CD14-positive monocyte (primary cell): ENCODE data around the gene PAK1IP1. TPM values are rescaled to one million over a fixed set of nuclear protein-coding genes. Genes with fewer than 3 reads are reported as not detected.

Source experiments
- DNase-seq, 3 donors: peaks; one replicate each; pipeline ENCODE4 v3.0.0-alpha.2; 2011 to 2022
- H2AFZ ChIP-seq: 2 replicates; pipeline ENCODE4 v1.6.0; 2012; ENCODE audit warnings: mild to moderate bottlenecking, low read depth, low read length, inconsistent platforms; ENCODE audit not compliant: insufficient read depth, poor library complexity, severe bottlenecking
- H3K27ac ChIP-seq, 2 donors: 1 replicate in 1 of 2; 2 replicates in 1 of 2; pipeline ENCODE4 v1.5.1; 2012 to 2013; ENCODE audit warnings: low read length in 2 of 2, control low read depth in 1 of 2, inconsistent platforms in 1 of 2, low read depth in 1 of 2, mild to moderate bottlenecking in 1 of 2
- H3K27me3 ChIP-seq, 2 donors: one replicate each; pipeline versions ENCODE4 v1.6.0 to v1.6.1; 2011 to 2013; ENCODE audit warnings: low read length in 2 of 2; ENCODE audit not compliant: control insufficient read depth in 2 of 2, insufficient read depth in 2 of 2
- H3K36me3 ChIP-seq, 2 donors: replicated peaks in 1 of 2; 1 replicate in 1 of 2; 2 replicates in 1 of 2; pipeline versions ENCODE4 v1.5.1 to v1.6.1; 2012 to 2013; ENCODE audit warnings: low read length in 2 of 2, control low read depth in 1 of 2, inconsistent platforms in 1 of 2, mild to moderate bottlenecking in 1 of 2; ENCODE audit not compliant: insufficient read depth in 2 of 2, control insufficient read depth in 1 of 2
- H3K4me1 ChIP-seq, 2 donors: 1 replicate in 1 of 2; 2 replicates in 1 of 2; pipeline versions ENCODE4 v1.5.1 to v1.6.1; 2012 to 2013; ENCODE audit warnings: low read length in 2 of 2, control low read depth in 1 of 2, inconsistent platforms in 1 of 2, mild to moderate bottlenecking in 1 of 2, moderate library complexity in 1 of 2; ENCODE audit not compliant: insufficient read depth in 2 of 2, control insufficient read depth in 1 of 2
- H3K4me2 ChIP-seq: replicated peaks from 2 replicates; pipeline ENCODE3; 2012; ENCODE audit warnings: low read length, moderate library complexity, mild to moderate bottlenecking; ENCODE audit not compliant: poor library complexity, severe bottlenecking; ENCODE audit errors: extremely low read depth
- H3K4me3 ChIP-seq, 3 experiments: fragments of 200-600 bp in 1 of 3; sonication (generic) in 1 of 3; replicated peaks in 1 of 3; 1 replicate in 2 of 3; 2 replicates in 1 of 3; pipeline ENCODE4 v1.5.1; 2011 to 2013; ENCODE audit warnings: low read length in 3 of 3, mild to moderate bottlenecking in 3 of 3, control low read depth in 2 of 3, low read depth in 2 of 3, inconsistent platforms in 1 of 3, moderate library complexity in 1 of 3
- H3K79me2 ChIP-seq: 2 replicates; pipeline ENCODE4 v1.6.0; 2012; ENCODE audit warnings: mild to moderate bottlenecking, control low read depth, inconsistent platforms, low read length, moderate library complexity; ENCODE audit not compliant: insufficient read depth
- H3K9ac ChIP-seq: 2 replicates; pipeline ENCODE4 v1.6.0; 2017; ENCODE audit warnings: low read length, mild to moderate bottlenecking; ENCODE audit not compliant: insufficient read depth, poor library complexity, severe bottlenecking
- H3K9me3 ChIP-seq, 2 donors: replicated peaks in 1 of 2; 1 replicate in 1 of 2; 2 replicates in 1 of 2; pipeline versions ENCODE4 v1.5.1 to v1.6.1; 2012 to 2013; ENCODE audit warnings: low read length in 2 of 2, control low read depth in 1 of 2; ENCODE audit not compliant: control insufficient read depth in 1 of 2, insufficient read depth in 1 of 2
- H4K20me1 ChIP-seq: 2 replicates; pipeline ENCODE4 v1.6.0; 2012; ENCODE audit warnings: mild to moderate bottlenecking, low read length, control low read depth, moderate library complexity; ENCODE audit not compliant: insufficient read depth
- H3K27ac Mint-ChIP-seq, 7 donors: one replicate each; pipeline ENCODE4 v1.8.0; 2020; ENCODE audit warnings: mild to moderate bottlenecking in 7 of 7, mixed read lengths in 7 of 7, moderate library complexity in 6 of 7, inconsistent platforms in 2 of 7
- H3K27me3 Mint-ChIP-seq, 3 donors: one replicate each; pipeline ENCODE4 v1.8.0; 2021 to 2022; ENCODE audit warnings: low read depth in 3 of 3, mild to moderate bottlenecking in 3 of 3, mixed read lengths in 3 of 3, moderate library complexity in 3 of 3, inconsistent platforms in 1 of 3
- H3K36me3 Mint-ChIP-seq, 2 donors: one replicate each; pipeline ENCODE4 v1.8.0; 2020; ENCODE audit warnings: mixed read lengths in 2 of 2, inconsistent platforms in 1 of 2, mild to moderate bottlenecking in 1 of 2
- H3K4me1 Mint-ChIP-seq: one replicate; pipeline ENCODE4 v1.8.0; 2020; ENCODE audit warnings: mild to moderate bottlenecking, mixed read lengths
- H3K4me3 Mint-ChIP-seq, 2 donors: one replicate each; pipeline ENCODE4 v1.8.0; 2020; ENCODE audit warnings: mild to moderate bottlenecking in 2 of 2, mixed read lengths in 2 of 2, moderate library complexity in 1 of 2
- H3K9me3 Mint-ChIP-seq, 7 donors: one replicate each; pipeline ENCODE4 v1.8.0; 2020 to 2022; ENCODE audit warnings: mixed read lengths in 7 of 7, mild to moderate bottlenecking in 6 of 7, moderate library complexity in 6 of 7, inconsistent platforms in 2 of 7
- CTCF ChIP-seq: fragments of 200-600 bp; IDR thresholded peaks from one replicate; pipeline ENCODE4 v1.8.0; 2022; ENCODE audit warnings: antibody characterized with exemption, mild to moderate bottlenecking
- WGBS: methylation state at CpG from one replicate; pipeline ENCODE4 v1.1.5; 2013; ENCODE audit warnings: missing lambda C conversion rate; ENCODE audit not compliant: insufficient coverage; 5-methylcytosine and 5-hydroxymethylcytosine counted together
- intact Hi-C, 2 donors: fragments of 100-400 bp; cut with micrococcal nuclease; formaldehyde crosslinking; loops; one replicate each; pipeline versions ENCODE4 v1.15.0 to v1.15.1; 2023
- polyA plus RNA-seq, 3 donors: library from polyadenylated mRNA; depleted of rRNA in 1 of 3; unstranded in 2 of 3; stranded (reverse) in 1 of 3; fragments of 300-500 nt in 2 of 3; fragments of >200 nt in 1 of 3; fragmentation: Illumina TruSeq in 2 of 3; gene quantifications; 1 replicate in 2 of 3; 2 replicates in 1 of 3; pipeline ENCODE4 v1.2.3, GENCODE V29; 2012 to 2021

PAK1IP1 gene
- polyA plus RNA-seq, 3 donors = 6.2 to 13.3 (median 11.7) TPM

GRCh38 chr6:10678456-10678855 is 16.3 kb upstream of the PAK1IP1 start:
- H3K27me3 ChIP-seq = no peaks in the 10 kb centered on the region
- no peaks in the 10 kb centered on the region for H3K36me3 ChIP-seq
- Mint-ChIP-seq H3K27me3 (peaks cover 0 to 1% (median 0%) of the 10 kb centered on the region in 3 donors), H3K4me1 (no peaks in the 10 kb centered on the region), H3K9me3 (peaks cover 0 to 2% (median 0%) of the 10 kb centered on the region in 7 donors), H3K36me3 (no peaks in the 10 kb centered on the region), H3K4me3 (no peak overlapping the region), H3K27ac (no peak overlapping the region)
- no peaks in the 10 kb centered on the region for H3K79me2 ChIP-seq
- no peak for TF ChIP-seq CTCF
- DNase-seq = no peak
- H3K27ac ChIP-seq = no peak overlapping the region
- 95% methylated on average over 2 of the region's 4 CpGs for WGBS
- H4K20me1 ChIP-seq = no peaks in the 10 kb centered on the region
- no peak overlapping the region for H3K4me3 ChIP-seq
- H3K4me1 ChIP-seq = no peaks in the 10 kb centered on the region
- H3K4me2 ChIP-seq = no peak overlapping the region
- H3K9ac ChIP-seq = no peak overlapping the region
- no peaks in the 10 kb centered on the region for H3K9me3 ChIP-seq
- no peak overlapping the region for H2AFZ ChIP-seq
- intact Hi-C loops = no loop called here

DNA sequence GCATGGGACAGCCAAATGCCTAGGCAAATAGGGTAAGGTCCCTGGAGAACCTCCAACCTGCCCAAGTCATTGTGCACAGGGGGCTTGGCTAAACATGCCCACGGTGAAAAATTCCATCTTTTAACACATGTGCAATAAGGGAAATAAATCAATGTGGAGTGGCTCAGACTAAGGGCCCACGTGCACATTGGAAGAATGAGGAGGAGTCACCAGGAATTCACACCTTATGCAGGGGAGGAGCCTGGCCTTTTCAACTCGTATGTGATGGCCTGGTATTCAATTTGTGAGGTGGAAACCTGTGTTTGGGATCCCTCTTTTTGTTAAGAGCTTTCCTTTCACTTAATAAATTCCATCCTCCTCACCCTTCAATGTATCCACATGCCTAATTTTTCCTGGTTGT is 13.0 kb upstream of the PAK1IP1 start:
- H3K27ac ChIP-seq = no peak overlapping the region
- TF ChIP-seq CTCF = no peak
- Mint-ChIP-seq H3K27me3 (peaks cover 0 to 1% (median 0%) of the 10 kb centered on the region in 3 donors), H3K9me3 (peaks cover 0 to 2% (median 0%) of the 10 kb centered on the region in 7 donors), H3K36me3 (peaks cover 0 to 3% of the 10 kb centered on the region in 2 donors), H3K27ac (no peak overlapping the region), H3K4me3 (no peak overlapping the region), H3K4me1 (peaks cover 11% of the 10 kb centered on the region)
- no peak overlapping the region for H3K4me2 ChIP-seq
- no peaks in the 10 kb centered on the region for H3K36me3 ChIP-seq
- DNase-seq = no peak
- H4K20me1 ChIP-seq = no peaks in the 10 kb centered on the region
- peaks cover 0 to 4% of the 10 kb centered on the region in 2 donors for H3K4me1 ChIP-seq
- H3K4me3 ChIP-seq = no peak overlapping the region
- H2AFZ ChIP-seq = no peak overlapping the region
- no peak overlapping the region for H3K9ac ChIP-seq
- intact Hi-C loops = no loop called here
- no CpG with 5 or more reads among the region's 3 CpGs for WGBS
- no peaks in the 10 kb centered on the region for H3K9me3 ChIP-seq
- no peaks in the 10 kb centered on the region for H3K79me2 ChIP-seq
- H3K27me3 ChIP-seq = no peaks in the 10 kb centered on the region
